Neuron (in vitro differentiated cells): ENCODE results near the gene PRTN3.
A peak's percentile ranks its signal among the peaks of the same experiment; 100 is the strongest.
"Not testable (repeated sequence)": the region's sequence is repeated elsewhere in the genome, so short reads cannot be mapped to it uniquely, and the experiment has no call there.

ENCODE experiments used
- H2AFZ ChIP-seq: one replicate; pipeline ENCODE4 v1.6.1; 2013; ENCODE audit warnings: low read depth, mild to moderate bottlenecking, inconsistent platforms, low read length, moderate library complexity
- H3K27me3 ChIP-seq: one replicate; pipeline ENCODE4 v1.6.1; 2013; ENCODE audit warnings: low read length; ENCODE audit not compliant: insufficient read depth
- H3K36me3 ChIP-seq: one replicate; pipeline ENCODE4 v1.6.1; 2013; ENCODE audit warnings: low read length; ENCODE audit not compliant: insufficient read depth
- H3K4me1 ChIP-seq: one replicate; pipeline ENCODE4 v1.6.1; 2013; ENCODE audit warnings: low read length; ENCODE audit not compliant: insufficient read depth
- H3K4me3 ChIP-seq: 2 replicates; pipeline ENCODE4 v1.5.1; 2013; ENCODE audit warnings: mild to moderate bottlenecking, low read length, moderate library complexity
- H3K9me3 ChIP-seq: one replicate; pipeline ENCODE4 v1.6.1; 2013; ENCODE audit warnings: low read length

Gene PRTN3

DNA sequence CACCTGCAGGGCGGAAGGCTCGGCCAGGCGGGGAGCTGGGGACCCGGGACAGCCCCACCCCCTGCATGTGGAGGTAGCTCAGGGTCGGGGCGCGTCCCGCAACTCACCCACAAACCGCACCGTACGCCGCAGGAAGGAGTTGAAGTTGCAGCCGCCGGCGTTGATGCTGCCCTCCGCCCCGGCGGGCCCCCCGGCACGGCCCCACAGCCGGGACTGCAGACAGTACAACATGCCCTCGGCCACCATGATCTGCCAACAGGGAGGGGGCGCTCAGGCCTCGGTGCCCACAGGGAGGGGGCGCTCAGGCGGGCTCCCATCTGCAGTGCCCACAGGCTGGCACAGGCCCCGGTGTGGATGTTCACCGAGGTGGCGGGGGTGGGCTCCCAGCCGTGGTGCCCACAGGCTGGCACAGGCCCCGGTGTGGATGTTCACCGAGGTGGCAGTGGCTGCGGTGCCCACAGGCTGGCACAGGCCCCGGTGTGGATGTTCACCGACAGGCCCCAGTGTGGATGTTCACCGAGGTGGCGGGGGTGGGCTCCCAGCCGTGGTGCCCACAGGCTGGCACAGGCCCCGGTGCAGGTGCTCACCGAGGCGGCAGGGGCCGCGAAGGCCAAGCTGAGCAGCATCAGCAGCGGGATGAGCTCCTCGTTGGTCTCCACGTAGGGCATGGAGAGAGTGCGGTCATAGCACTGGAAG is 25.6 kb upstream of the PRTN3 start:
- Histone ChIP-seq H3K27me3 (no peaks in the 10 kb centered on the region), H3K4me1 (no peaks in the 10 kb centered on the region), H3K4me3 (no peak overlapping the region), H3K9me3 (peaks cover 11% of the 10 kb centered on the region), H2AFZ (no peak overlapping the region), H3K36me3 (peaks cover 55% of the 10 kb centered on the region)

DNA sequence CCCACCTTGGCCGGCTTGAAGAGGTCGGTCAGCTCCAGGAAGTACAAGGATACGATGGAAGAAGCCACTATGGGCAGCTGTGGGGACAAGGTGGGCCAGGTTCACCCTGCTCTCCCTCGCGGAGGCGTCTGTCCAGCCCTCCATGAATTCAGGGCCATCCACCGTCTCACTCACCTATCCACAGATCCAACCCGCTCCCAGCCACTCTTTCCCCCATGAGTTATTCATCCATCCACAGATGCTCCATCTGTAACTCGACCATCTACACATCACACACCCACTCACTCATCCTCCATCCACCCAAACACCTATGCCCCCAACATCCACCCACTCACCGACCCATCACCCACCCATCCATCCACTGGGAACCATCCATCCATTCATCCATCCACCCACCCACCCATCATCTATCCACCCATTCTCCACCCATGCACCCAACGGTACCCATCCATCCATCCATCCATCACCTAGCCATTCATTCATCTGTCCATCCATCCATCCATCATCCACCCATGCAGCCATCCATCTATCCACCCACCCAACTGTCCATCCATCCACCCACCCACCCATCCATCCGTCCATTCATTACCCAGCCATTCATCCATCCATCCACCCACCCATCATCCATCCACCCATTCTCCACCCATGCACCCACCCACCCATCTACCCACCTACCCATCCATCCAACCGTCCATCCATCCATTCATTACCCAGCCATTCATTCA is 24.9 kb upstream of the PRTN3 start:
- H3K4me1 ChIP-seq: no peaks in the 10 kb centered on the region
- H3K27me3 ChIP-seq: no peaks in the 10 kb centered on the region
- no peak overlapping the region for H2AFZ ChIP-seq
- peaks cover 11% of the 10 kb centered on the region for H3K9me3 ChIP-seq
- no peak overlapping the region for H3K4me3 ChIP-seq
- peaks cover 48% of the 10 kb centered on the region for H3K36me3 ChIP-seq

DNA sequence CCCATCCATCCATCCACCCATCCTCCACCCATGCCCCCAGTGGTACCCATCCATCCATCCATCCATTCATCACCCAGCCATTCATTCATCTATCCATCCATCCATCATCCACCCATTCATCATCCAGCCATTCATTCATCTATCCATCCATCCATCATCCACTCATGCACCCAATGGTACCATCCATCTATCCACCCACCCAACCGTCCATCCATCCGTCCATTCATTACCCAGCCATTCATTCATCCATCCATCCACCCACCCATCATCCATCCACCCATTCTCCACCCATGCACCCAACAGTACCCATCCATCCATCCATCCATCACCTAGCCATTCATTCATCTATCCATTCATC is 24.3 kb upstream of the PRTN3 start:
- no peaks in the 10 kb centered on the region for H3K4me1 ChIP-seq
- H3K27me3 ChIP-seq: no peaks in the 10 kb centered on the region
- peaks cover 11% of the 10 kb centered on the region for H3K9me3 ChIP-seq
- no peak overlapping the region for H2AFZ ChIP-seq
- H3K4me3 ChIP-seq: no peak overlapping the region
- peaks cover 42% of the 10 kb centered on the region for H3K36me3 ChIP-seq

DNA sequence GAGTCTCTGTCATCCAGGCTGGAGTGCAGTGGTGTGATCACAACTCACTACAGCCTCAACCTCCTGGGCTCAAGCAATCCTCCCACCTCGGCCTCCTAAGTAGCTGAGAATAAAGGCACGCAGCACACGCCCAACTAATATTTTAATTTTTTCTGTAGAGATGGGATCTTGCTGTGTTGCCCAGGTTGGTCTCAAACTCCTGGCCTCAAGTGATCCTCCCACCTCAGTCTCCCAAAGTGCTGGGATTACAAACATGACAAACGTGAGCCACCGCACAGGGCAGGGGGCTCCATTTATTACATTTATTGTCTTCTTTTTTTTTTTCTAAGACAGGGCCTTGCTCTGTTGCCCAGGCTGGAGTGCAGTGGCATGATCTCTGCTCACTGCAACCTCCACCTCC is 20.6 kb upstream of the PRTN3 start:
- H3K27me3 ChIP-seq, H3K9me3 ChIP-seq, H3K4me1 ChIP-seq, H2AFZ ChIP-seq, H3K4me3 ChIP-seq: not testable (repeated sequence)
- peaks cover 11% of the 10 kb centered on the region for H3K36me3 ChIP-seq

DNA sequence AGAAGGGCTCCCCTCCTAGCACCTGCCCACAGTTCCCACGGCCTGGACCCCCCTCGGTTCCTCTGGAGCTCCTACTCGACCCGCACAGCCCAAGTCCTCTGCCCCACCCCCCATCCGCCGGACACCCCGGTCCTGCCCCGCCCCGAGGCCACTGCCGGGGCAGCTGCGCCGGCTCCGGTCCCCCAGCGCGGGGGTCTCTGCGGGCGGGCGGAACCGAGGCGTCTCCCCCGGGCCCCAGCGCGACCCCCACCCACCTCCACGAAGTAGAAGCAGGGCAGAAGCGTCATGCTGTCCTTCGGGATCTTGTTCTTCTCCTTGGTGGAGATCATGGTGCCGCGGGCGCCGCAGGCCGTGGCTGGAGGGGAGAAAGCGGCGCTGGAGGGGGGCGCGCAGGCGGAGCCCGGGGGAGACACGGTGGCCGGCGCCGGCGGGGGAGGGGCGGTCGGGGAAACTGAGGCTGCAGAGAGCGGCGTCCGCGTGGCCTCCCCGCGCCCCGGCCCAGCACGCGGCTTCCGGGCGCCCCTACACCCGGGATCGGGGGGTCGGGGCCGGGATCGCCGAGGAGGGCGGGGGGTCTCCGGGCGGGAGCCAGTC is 19.5 kb upstream of the PRTN3 start:
- H3K4me1 ChIP-seq: peaks cover 6% of the 10 kb centered on the region
- no peaks in the 10 kb centered on the region for H3K27me3 ChIP-seq
- peaks cover 5% of the 10 kb centered on the region for H3K36me3 ChIP-seq
- peak overlapping the region; percentile 58 for H3K4me3 ChIP-seq
- H2AFZ ChIP-seq: no peak overlapping the region
- H3K9me3 ChIP-seq: no peaks in the 10 kb centered on the region

DNA sequence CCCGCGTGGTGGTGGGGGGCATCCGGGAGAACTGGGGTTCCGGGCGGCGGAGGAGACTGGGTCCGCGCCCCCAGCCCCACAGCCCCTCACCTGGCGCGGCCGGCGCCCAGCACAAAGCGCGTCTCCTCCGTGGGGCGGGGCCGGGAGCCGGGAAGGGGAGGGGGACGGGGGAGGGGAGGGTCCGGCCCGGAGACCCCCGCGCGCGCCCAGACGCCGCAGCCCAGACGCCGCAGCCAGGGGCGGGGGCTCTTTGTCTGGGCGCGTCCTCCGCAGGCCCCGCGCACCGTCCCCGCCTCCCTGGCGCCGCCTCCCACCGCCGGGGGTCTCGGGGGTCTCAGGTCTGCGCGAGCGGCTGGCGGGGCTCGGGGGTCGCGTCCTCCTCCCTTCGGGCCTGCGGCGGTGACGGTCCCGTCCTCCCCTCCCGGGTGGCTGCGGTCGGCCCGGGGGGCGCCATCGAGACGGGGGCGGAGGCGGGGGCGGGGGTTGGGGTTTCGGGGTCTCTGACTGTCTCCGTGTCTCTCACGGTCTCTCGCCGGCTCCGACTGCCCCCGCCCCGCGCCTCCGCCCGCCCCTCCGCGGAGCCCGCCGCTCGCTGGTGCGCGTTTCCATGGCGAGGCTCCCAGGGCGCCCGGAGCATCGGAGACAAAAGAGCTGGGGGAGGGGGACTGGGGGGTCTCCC is 18.8 kb upstream of the PRTN3 start, which contains the start of gene PLPPR3:
Gene PLPPR3 (minus strand): TSS at position 131 of the 679 bp plus-strand sequence. CDS start 396 bp downstream, outside the sequence.
- Histone ChIP-seq H2AFZ (no peak within 1 kb of the TSS), H3K27me3 (no peaks in the 10 kb centered on the region), H3K36me3 (peaks cover 5% of the 10 kb centered on the region), H3K4me3 (peak within 1 kb of the TSS; percentile 58), H3K4me1 (peaks cover 6% of the 10 kb centered on the region), H3K9me3 (no peaks in the 10 kb centered on the region)

DNA sequence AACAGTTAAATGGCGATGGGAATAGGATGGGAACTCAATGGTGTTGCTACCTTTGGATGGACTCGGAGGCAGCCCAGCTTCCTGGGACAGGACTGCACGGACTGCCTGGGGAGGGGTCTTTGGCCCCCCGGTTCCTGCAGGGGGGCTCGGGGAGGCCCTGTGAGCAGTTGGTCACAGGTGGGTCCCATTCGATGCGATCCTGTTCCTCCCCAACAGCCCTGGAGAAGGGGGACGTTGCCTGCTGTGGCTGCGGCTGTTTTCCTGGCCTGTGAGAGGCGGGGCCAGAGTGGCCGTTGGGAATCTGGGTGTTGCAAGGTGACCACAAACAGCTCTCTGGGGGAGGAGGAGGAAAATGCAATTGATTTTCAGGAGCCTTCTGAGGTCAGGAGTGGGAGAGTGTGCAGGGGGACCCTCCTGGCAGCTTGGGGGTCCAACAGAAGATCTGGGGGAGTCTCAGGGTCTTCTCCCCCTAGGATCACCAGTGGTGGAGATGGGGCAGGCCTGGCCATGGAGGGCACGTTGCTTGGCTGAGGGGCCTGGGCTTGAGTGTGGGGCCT is 17.2 kb upstream of the PRTN3 start:
- no peaks in the 10 kb centered on the region for H3K36me3 ChIP-seq
- H3K4me1 ChIP-seq: peaks cover 6% of the 10 kb centered on the region
- no peaks in the 10 kb centered on the region for H3K9me3 ChIP-seq
- no peak overlapping the region for H2AFZ ChIP-seq
- H3K4me3 ChIP-seq: no peak overlapping the region
- no peaks in the 10 kb centered on the region for H3K27me3 ChIP-seq

DNA sequence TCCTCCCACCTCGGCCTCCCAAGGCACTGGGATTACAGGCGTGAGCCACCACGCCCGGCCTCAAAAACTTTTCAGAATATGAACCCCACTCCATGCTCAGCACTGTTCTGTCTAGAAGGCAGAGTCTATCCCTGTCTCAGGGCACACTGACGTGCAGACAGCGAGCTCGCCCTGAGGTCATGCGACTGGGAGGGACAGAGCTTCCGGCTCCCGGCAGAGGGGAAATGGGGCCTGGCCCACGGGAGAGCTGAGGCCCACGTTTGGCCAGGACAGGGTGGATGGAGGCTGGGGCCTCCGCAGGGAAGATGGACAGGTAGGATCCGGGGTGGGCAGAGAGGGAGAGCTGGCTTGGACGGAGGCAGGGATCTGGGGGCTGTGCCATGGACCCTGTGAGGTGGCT is 15.9 kb upstream of the PRTN3 start:
- Histone ChIP-seq H3K27me3 (no peaks in the 10 kb centered on the region), H3K4me3 (no peak overlapping the region), H3K9me3 (no peaks in the 10 kb centered on the region), H3K4me1 (peaks cover 6% of the 10 kb centered on the region), H2AFZ (no peak overlapping the region), H3K36me3 (no peaks in the 10 kb centered on the region)

DNA sequence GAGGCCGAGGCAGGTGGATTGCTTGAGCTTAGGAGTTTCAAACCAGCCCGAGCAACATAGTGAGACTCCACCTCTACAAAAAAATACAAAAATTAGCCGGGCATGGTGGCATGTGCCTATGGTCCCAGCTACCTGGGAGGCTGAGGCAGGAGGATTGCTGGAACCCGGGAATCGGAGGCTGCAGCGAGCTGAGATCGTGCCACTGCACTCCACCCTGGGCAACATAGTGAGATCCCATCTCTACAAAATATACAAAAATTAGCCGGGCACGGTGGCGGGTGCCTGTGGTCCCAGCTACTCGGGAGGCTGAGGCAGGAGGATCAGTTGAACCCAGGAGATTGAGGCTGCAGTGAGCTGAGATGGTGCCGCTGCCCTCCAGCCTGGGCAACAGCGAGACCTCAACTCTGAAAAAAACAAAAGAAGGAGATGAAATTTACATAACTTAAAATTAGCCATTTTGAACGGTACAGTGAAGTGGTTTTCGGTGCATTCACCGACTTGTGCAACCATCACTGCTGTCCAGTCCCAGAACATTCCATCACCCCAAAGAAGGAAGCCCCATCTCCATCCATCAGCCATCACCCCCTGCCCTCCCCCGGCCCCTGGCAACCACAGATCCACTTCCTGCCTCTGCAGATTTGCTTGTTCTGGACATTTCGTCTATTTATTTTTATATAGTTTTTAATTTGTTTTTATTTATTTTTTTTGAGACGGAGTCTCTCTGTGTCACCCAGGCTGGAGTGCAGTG is 14.7 kb upstream of the PRTN3 start:
- H3K4me1 ChIP-seq: peaks cover 6% of the 10 kb centered on the region

DNA sequence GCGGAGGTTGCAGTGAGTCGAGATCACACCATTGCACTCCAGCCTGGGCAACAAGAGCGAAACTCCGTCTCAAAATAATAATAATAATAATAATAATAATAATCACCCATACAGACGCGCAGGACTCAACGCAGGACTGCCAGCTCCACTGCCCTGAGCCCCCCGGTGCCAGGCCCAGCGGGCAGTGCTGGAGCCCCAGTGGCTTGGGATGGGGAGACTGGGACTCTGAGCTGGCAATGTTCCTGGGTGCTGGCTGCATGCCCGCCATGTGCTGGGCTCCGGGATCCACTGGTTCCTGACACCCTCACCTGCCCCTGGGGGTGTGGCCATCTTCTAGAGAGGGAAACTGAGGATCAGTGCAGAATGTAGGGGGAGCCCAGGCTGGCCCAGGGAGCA is 13.5 kb upstream of the PRTN3 start:
- Histone ChIP-seq H3K4me1 (peaks cover 6% of the 10 kb centered on the region), H2AFZ (no peak overlapping the region), H3K27me3 (no peaks in the 10 kb centered on the region), H3K4me3 (no peak overlapping the region), H3K9me3 (no peaks in the 10 kb centered on the region), H3K36me3 (no peaks in the 10 kb centered on the region)

More for the DNA sequence above, 14.7 kb upstream of the PRTN3 start:
- H3K9me3 ChIP-seq: no peaks in the 10 kb centered on the region
- H3K27me3 ChIP-seq: no peaks in the 10 kb centered on the region
- no peak overlapping the region for H2AFZ ChIP-seq
- H3K4me3 ChIP-seq: no peak overlapping the region
- no peaks in the 10 kb centered on the region for H3K36me3 ChIP-seq

DNA sequence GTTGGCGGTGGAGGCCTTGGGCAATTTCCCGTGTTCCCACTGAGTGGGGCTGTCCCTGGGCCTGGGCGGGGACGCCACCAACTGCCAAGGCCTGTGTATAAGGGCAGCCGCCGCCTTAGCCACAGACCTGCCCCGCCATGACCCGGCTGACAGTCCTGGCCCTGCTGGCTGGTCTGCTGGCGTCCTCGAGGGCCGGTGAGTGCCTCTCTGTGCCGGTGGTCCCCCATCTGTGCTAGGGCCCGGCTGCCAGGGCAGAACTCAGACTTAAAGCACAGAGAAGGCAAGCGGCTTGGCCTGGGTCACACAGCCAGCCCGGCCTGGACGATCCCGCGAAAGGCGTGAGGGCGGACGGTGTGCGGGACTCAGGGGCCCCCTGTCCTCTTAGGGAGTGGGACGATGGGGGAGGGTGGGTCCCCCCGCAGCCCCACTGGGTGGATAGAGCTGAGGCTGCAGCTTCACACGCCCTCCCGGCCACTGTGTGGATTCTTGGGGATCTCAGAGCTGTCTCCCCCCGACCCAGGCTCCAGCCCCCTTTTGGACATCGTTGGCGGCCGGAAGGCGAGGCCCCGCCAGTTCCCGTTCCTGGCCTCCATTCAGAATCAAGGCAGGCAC is 13.0 kb upstream of the PRTN3 start, which contains the start of gene AZU1:
Gene AZU1 (plus strand): TSS at position 128 of the 612 bp plus-strand sequence. CDS start 10 bp downstream, at position 138.
- Histone ChIP-seq H3K9me3 (no peaks in the 10 kb centered on the region), H2AFZ (no peak within 1 kb of the TSS), H3K4me3 (no peak within 1 kb of the TSS), H3K27me3 (no peaks in the 10 kb centered on the region), H3K4me1 (peaks cover 4% of the 10 kb centered on the region), H3K36me3 (no peaks in the 10 kb centered on the region)

DNA sequence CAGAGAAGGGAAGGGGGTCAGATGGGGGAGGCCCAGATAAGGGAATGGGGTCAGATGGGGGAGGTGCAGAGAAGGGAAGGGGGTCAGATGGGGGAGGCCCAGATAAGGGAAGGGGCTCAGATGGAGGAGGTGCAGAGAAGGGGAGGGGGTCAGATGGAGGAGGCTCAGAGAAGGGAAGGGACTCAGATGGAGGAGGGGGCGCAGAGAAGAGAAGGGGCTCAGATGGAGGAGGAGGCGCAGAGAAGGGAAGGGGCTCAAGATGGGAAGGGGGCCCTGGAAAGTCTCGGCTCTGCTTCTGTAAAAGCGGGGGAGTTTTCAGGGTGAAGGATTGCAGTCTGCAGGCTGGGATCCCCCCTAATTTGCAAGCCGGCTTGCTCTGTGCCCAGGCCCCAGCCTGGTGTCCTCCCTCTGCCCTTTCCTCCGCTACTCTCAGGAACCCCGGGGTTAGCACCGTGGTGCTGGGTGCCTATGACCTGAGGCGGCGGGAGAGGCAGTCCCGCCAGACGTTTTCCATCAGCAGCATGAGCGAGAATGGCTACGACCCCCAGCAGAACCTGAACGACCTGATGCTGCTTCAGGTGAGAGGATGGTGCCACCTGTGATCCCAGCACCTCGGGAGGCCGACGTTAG is 11.6 kb upstream of the PRTN3 start:
- no peaks in the 10 kb centered on the region for H3K4me1 ChIP-seq
- no peak overlapping the region for H2AFZ ChIP-seq
- H3K36me3 ChIP-seq: no peaks in the 10 kb centered on the region
- H3K4me3 ChIP-seq: no peak overlapping the region
- H3K27me3 ChIP-seq: no peaks in the 10 kb centered on the region
- no peaks in the 10 kb centered on the region for H3K9me3 ChIP-seq
